Anterior cingulate cortex (tissue), 58 donors: ENCODE measurements around the gene AREL1.

Experiments used
- DNase-seq, 58 donors: peaks; one replicate each; lab custom pipeline; 2025; lab: John Stamatoyannopoulos, UW

AREL1 gene

GRCh38 chr14:74641601-74642391 is 71.1 kb downstream of the AREL1 start:
- no peak for DNase-seq

GRCh38 chr14:74638966-74639365 is 73.9 kb downstream of the AREL1 start:
- no peak for DNase-seq

GRCh38 chr14:74638066-74638465 is 74.8 kb downstream of the AREL1 start:
- DNase-seq = no peak

GRCh38 chr14:74637178-74637550 is 75.7 kb downstream of the AREL1 start:
- DNase-seq = no peak

- DNase-seq = no peak
These were observed 76.3 kb downstream of the AREL1 start for GRCh38 chr14:74636424-74637177.

- no peak for DNase-seq
These were observed 77.0 kb downstream of the AREL1 start for GRCh38 chr14:74635847-74636246.

- DNase-seq = no peak
These were observed 77.9 kb downstream of the AREL1 start for GRCh38 chr14:74634964-74635363.

GRCh38 chr14:74634481-74634880 is 78.4 kb downstream of the AREL1 start:
- DNase-seq = no peak

GRCh38 chr14:74630881-74631690 is 81.8 kb downstream of the AREL1 start:
- no peak for DNase-seq

- no peak for DNase-seq
These were observed 84.5 kb downstream of the AREL1 start for GRCh38 chr14:74628418-74628817.

GRCh38 chr14:74627076-74627475 is 85.8 kb downstream of the AREL1 start:
- DNase-seq = no peak

- no peak for DNase-seq
These were observed 90.6 kb downstream of the AREL1 start for GRCh38 chr14:74622257-74622656.

GRCh38 chr14:74621556-74621955 is 91.3 kb downstream of the AREL1 start:
- DNase-seq = no peak

- no peak for DNase-seq
These were observed 92.0 kb downstream of the AREL1 start for GRCh38 chr14:74620923-74621322.

- no peak for DNase-seq
These were observed 92.4 kb downstream of the AREL1 start for GRCh38 chr14:74620497-74620921.

- DNase-seq = peak in 1 of 58 donors; percentile 9
These were observed 93.2 kb downstream of the AREL1 start for GRCh38 chr14:74619672-74620131.

- no peak for DNase-seq
These were observed 94.6 kb downstream of the AREL1 start for GRCh38 chr14:74618078-74618952.

- DNase-seq = no peak
These were observed 95.7 kb downstream of the AREL1 start for GRCh38 chr14:74616996-74617700.

- DNase-seq = no peak
These were observed 96.4 kb downstream of the AREL1 start for GRCh38 chr14:74616507-74616906.
